LNCaP clone FGC (cell line): ENCODE results near the gene IBSP.
A peak's percentile ranks its signal among the peaks of the same experiment; 100 is the strongest.

ENCODE experiments used
- DNase-seq: peaks from one replicate; pipeline ENCODE4 v3.0.0-alpha.2; 2011; ENCODE audit warnings: low read depth
- H3K4me3 ChIP-seq: 2 replicates; pipeline ENCODE4 v1.5.1; 2011; ENCODE audit warnings: mild to moderate bottlenecking, low read depth, low read length, control low read depth
- CTCF ChIP-seq: IDR thresholded peaks from 2 replicates; pipeline ENCODE4 v1.5.1; 2012; ENCODE audit warnings: mild to moderate bottlenecking; ENCODE audit not compliant: control insufficient read depth, insufficient read depth; ENCODE audit errors: extremely low read depth

Gene IBSP

GRCh38 chr4:87846226-87846625, 46.9 kb downstream of the IBSP start:
- DNase-seq: no peak
- no peak for TF ChIP-seq CTCF
- H3K4me3 ChIP-seq: no peak overlapping the region

- peak overlapping the region; percentile 32; the same call in 1 of the 2 replicates for H3K4me3 ChIP-seq
- peak; percentile 87 for DNase-seq
- peak; percentile 85 for TF ChIP-seq CTCF
These were observed 49.4 kb downstream of the IBSP start for GRCh38 chr4:87848622-87849351.

GRCh38 chr4:87849612-87850011, 50.3 kb downstream of the IBSP start:
- TF ChIP-seq CTCF: no peak
- no peak for DNase-seq
- no peak overlapping the region for H3K4me3 ChIP-seq

GRCh38 chr4:87851332-87851731, 52.0 kb downstream of the IBSP start:
- no peak overlapping the region for H3K4me3 ChIP-seq
- no peak for TF ChIP-seq CTCF
- no peak for DNase-seq

GRCh38 chr4:87851953-87852352, 52.6 kb downstream of the IBSP start:
- no peak overlapping the region for H3K4me3 ChIP-seq
- no peak for TF ChIP-seq CTCF
- no peak for DNase-seq

- no peak overlapping the region for H3K4me3 ChIP-seq
- DNase-seq: no peak
- TF ChIP-seq CTCF: peak; percentile 51
These were observed 53.8 kb downstream of the IBSP start for GRCh38 chr4:87853108-87853507.

GRCh38 chr4:87853891-87854290, 54.5 kb downstream of the IBSP start:
- TF ChIP-seq CTCF: no peak
- H3K4me3 ChIP-seq: no peak overlapping the region
- DNase-seq: no peak
